ENCODE results near the gene PLEKHJ1.

Gene PLEKHJ1

GRCh38 chr19:2228157-2229030, 7.7 kb downstream of the PLEKHJ1 start:
- TF ChIP-seq CTCF (IDR thresholded peaks at IDR 0.05; ENCODE audit: borderline replicate concordance, insufficient read depth, low read depth, low read length), result no peak
- H3K4me3 ChIP-seq (ENCODE audit: low read depth, low read length), result no peak overlapping the region

GRCh38 chr19:2227415-2228156, 8.5 kb downstream of the PLEKHJ1 start:
- no peak overlapping the region for H3K4me3 ChIP-seq (ENCODE audit: low read depth, low read length)

GRCh38 chr19:2226840-2227360, 9.2 kb downstream of the PLEKHJ1 start:
- H3K4me3 ChIP-seq (ENCODE audit: low read depth, low read length), result no peak overlapping the region
- TF ChIP-seq CTCF (IDR thresholded peaks at IDR 0.05; ENCODE audit: borderline replicate concordance, insufficient read depth, low read depth, low read length), result no peak

More at GRCh38 chr19:2227415-2228156, 8.5 kb downstream of the PLEKHJ1 start:
- TF ChIP-seq CTCF (IDR thresholded peaks at IDR 0.05; ENCODE audit: borderline replicate concordance, insufficient read depth, low read depth, low read length), result peak; percentile 15; the same call in 1 of the 2 replicates

GRCh38 chr19:2226051-2226839, 9.9 kb downstream of the PLEKHJ1 start:
- H3K4me3 ChIP-seq (ENCODE audit: low read depth, low read length), result no peak overlapping the region
- no peak for TF ChIP-seq CTCF (IDR thresholded peaks at IDR 0.05; ENCODE audit: borderline replicate concordance, insufficient read depth, low read depth, low read length)

- H3K4me3 ChIP-seq (ENCODE audit: low read depth, low read length), result no peak overlapping the region
- no peak for TF ChIP-seq CTCF (IDR thresholded peaks at IDR 0.05; ENCODE audit: borderline replicate concordance, insufficient read depth, low read depth, low read length)
Observed at GRCh38 chr19:2225415-2226050, 10.6 kb downstream of the PLEKHJ1 start.

- no peak overlapping the region for H3K4me3 ChIP-seq (ENCODE audit: low read depth, low read length)
- no peak for TF ChIP-seq CTCF (IDR thresholded peaks at IDR 0.05; ENCODE audit: borderline replicate concordance, insufficient read depth, low read depth, low read length)
Observed at GRCh38 chr19:2224754-2225349, 11.3 kb downstream of the PLEKHJ1 start.

Data from GM12875 (cell line).